ENCODE measurements around the gene ACP1.

Gene ACP1

GRCh38 chr2:270861-271260 is 6.1 kb downstream of the ACP1 start:
- no peak for TF ChIP-seq CTCF (conservative IDR thresholded peaks at IDR 0.05; ENCODE audit: low read depth, low read length)
- no peak overlapping the region for H3K4me3 ChIP-seq (ENCODE audit: low read depth, low read length)
- DNase-seq (ENCODE audit: low read depth), result no peak

DNA sequence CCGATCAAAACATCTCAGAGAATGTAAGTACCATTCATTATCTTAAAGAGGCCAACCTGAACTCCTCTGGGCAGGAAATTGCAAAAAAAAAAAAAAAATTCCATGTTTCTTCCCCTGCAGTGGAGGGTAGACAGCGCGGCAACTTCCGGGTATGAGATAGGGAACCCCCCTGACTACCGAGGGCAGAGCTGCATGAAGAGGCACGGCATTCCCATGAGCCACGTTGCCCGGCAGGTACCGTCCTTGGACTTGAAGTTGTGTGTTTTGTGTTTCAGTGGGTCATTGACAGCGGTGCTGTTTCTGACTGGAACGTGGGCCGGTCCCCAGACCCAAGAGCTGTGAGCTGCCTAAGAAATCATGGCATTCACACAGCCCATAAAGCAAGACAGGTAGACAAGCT is 7.2 kb downstream of the ACP1 start:
- DNase-seq (ENCODE audit: low read depth), result no peak
- H3K4me3 ChIP-seq (ENCODE audit: low read depth, low read length), result no peak overlapping the region
- TF ChIP-seq CTCF (conservative IDR thresholded peaks at IDR 0.05; ENCODE audit: low read depth, low read length), result no peak

- no peak for TF ChIP-seq CTCF (conservative IDR thresholded peaks at IDR 0.05; ENCODE audit: low read depth, low read length)
- no peak for DNase-seq (ENCODE audit: low read depth)
- H3K4me3 ChIP-seq (ENCODE audit: low read depth, low read length), result no peak overlapping the region
These were observed 8.6 kb downstream of the ACP1 start for GRCh38 chr2:273333-273732.

- TF ChIP-seq CTCF (conservative IDR thresholded peaks at IDR 0.05; ENCODE audit: low read depth, low read length), result no peak
- no peak for DNase-seq (ENCODE audit: low read depth)
- H3K4me3 ChIP-seq (ENCODE audit: low read depth, low read length), result no peak overlapping the region
These were observed 9.8 kb downstream of the ACP1 start for GRCh38 chr2:274503-274902.

DNA sequence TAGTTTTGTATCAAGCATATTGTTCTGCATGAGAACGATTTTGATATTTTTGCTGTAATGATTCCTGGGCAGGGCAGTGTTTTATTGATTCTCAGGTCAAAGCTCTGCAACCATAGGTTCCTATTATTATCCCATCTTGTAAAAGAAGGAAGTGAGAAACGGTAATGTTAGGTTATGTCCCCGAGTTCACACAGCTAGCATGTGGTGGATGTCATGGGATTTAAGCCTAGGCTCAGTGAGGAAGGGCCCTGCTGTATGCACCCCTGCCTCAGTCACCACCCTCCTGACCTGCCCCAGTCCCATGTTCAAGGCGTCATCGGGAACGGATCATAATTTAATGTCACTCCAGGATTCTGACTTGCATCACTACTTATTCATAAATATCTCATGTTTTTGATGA is 10.7 kb downstream of the ACP1 start:
- DNase-seq (ENCODE audit: low read depth), result no peak
- no peak for TF ChIP-seq CTCF (conservative IDR thresholded peaks at IDR 0.05; ENCODE audit: low read depth, low read length)
- H3K4me3 ChIP-seq (ENCODE audit: low read depth, low read length), result no peak overlapping the region

DNA sequence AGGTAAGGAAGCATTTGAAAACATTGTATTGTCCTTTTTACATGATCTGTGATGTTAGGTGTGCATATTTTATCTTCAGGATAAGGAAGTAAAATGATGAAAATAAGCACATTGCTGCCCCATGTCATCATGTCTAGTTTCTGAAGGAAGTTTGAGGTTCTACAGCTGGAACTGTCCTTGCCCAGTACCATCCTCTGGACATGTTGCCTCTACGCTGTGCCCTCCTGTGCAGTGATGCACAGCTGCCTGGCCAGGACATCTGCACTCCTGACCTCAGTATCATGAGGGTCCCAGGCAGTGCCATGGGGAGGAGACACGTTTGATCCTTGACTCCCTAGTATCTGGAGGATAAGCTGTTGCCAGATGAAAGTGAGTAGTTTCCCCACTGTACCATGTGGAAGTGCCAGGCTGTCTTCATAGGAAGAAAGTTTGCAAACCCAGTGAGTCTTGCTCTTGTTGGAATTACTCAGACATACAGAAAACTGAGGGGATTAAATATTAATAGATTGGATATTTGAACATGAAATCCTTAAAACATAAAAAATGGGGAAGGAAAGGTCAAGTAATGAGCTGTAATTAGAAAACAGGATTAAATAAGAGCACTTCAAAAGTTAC is 13.7 kb downstream of the ACP1 start:
- H3K4me3 ChIP-seq (ENCODE audit: low read depth, low read length), result no peak overlapping the region
- DNase-seq (ENCODE audit: low read depth), result no peak
- no peak for TF ChIP-seq CTCF (conservative IDR thresholded peaks at IDR 0.05; ENCODE audit: low read depth, low read length)

DNA sequence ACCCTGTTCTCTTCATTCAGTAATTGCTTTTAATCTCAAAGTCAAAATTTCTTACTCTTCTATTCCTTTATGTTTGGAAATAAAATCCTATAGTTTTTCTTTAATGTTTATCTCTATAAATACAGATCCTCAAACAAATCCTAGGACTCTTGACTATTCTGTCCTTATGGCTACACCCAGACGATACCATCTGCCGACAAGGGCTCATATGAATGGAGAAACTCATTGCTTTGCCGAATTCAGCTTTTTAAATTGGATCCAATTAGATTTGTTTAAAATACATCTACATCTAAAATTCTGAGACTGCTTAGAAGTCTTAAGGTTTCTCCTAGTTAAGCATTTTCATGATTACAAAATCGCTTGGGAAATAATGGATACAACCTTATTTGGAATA is 14.2 kb downstream of the ACP1 start:
- TF ChIP-seq CTCF (conservative IDR thresholded peaks at IDR 0.05; ENCODE audit: low read depth, low read length), result no peak
- no peak for DNase-seq (ENCODE audit: low read depth)
- no peak overlapping the region for H3K4me3 ChIP-seq (ENCODE audit: low read depth, low read length)

Measured in choroid plexus epithelial cell (primary cell).